ENCODE results near the gene STARD7. TPM values are rescaled to one million over a fixed set of nuclear protein-coding genes. Genes with fewer than 3 reads are reported as not detected.

Gene STARD7
- total and polyA plus RNA-seq, 9 of the 15 experiments (the other 6 are each of a cell fraction or from before 2014, with no cell fraction given): 90.9 to 196 (median 145) TPM

DNA sequence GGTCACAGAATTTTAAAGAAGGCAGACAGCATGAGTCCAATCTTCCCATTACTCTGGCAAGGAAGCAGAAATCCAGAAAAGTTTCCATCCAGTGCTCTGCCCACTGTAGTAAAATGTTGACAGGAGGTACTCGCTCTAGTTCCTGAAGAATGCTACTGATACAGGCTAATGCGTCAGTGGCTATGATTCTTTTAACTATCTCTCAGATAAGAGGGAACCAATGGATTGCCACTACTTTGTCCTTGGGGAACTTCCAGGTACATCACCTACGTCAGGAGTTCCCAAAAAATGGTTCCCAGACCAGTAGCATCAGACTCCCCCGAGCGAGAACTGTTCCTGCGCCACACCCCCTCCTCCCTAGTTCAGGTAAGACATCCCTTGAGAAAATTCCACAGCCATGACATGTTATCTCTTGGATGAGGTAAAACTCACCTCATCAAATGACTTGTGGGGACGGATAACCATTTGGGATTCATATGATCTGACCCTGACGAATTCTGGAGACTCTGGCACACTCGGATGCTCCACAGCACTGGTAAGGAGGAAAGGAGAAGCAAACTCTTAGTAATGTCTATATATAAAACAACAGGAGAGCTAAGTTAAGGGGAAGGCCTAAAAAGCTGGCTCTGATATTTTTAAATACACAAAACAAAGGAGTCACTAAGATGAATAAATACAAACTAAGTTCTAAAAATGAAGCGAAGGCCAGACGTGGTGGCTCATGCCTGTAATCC, 16.5 kb downstream of the STARD7 start:
- in situ Hi-C loops (cut with MboI): no loop called here
- POLR2A ChIA-PET: interaction anchor here (0.7 to 1.0 kb wide), 4 partner anchors 8 to 129 kb away, joined by 3 read pairs; no protein-coding TSS in a partner anchor
- CTCF ChIA-PET (ENCODE audit: low intra/inter-chr PET ratio): no interaction called here
- H3K4me2 ChIP-seq (ENCODE audit: insufficient read depth, low read length): no peak overlapping the region
- H3K36me3 ChIP-seq (ENCODE audit: control insufficient read depth, insufficient read depth, low read length): peaks cover 78% of the 10 kb centered on the region
- H2AFZ ChIP-seq (ENCODE audit: low read depth, low read length): no peak overlapping the region
- intact Hi-C loops (cut with micrococcal nuclease): no loop called here
- no peak overlapping the region for H3K27ac ChIP-seq (ENCODE audit: extremely low read depth, low read depth, low read length)
- H3K9ac ChIP-seq (ENCODE audit: insufficient read depth in 1 of 2, low read depth in 2 of 2, low read length in 2 of 2): no peak overlapping the region
- no peaks in the 10 kb centered on the region for H4K20me1 ChIP-seq (replicated peaks; ENCODE audit: control insufficient read depth, insufficient read depth, low read length)
- ATAC-seq (no peak), DNase-seq (ENCODE audit: extremely low read depth in 1 of 4, low spot score in 3 of 4) (no peak), FAIRE-seq (no peak)
- H3K9me3 ChIP-seq (replicated peaks; ENCODE audit: control insufficient read depth, insufficient read depth, low read depth, low read length): no peaks in the 10 kb centered on the region
- BruUV-seq (replicated peaks): no TSS peak
- no peaks in the 10 kb centered on the region for H3K9me1 ChIP-seq (ENCODE audit: control insufficient read depth, insufficient read depth, low read length)
- H3K79me2 ChIP-seq (ENCODE audit: control insufficient read depth, insufficient read depth, low read length): peaks cover 34% of the 10 kb centered on the region
- no peaks in the 10 kb centered on the region for H3K27me3 ChIP-seq (ENCODE audit: control insufficient read depth in 2 of 2, insufficient read depth in 2 of 2, low read length in 2 of 2)
- no peak overlapping the region for H3K4me3 ChIP-seq
- 91% methylated on average over 11 of the region's 11 CpGs for WGBS (ENCODE audit: insufficient coverage, low coverage, missing lambda C conversion rate)
- H3K4me1 ChIP-seq (replicated peaks in 1 of 2; ENCODE audit: control insufficient read depth in 2 of 2, insufficient read depth in 2 of 2, low read length in 2 of 2): peaks cover 0 to 9% of the 10 kb centered on the region in 2 experiments; a peak in 1 of 5 replicates
- TF ChIP-seq, protein P1, sequence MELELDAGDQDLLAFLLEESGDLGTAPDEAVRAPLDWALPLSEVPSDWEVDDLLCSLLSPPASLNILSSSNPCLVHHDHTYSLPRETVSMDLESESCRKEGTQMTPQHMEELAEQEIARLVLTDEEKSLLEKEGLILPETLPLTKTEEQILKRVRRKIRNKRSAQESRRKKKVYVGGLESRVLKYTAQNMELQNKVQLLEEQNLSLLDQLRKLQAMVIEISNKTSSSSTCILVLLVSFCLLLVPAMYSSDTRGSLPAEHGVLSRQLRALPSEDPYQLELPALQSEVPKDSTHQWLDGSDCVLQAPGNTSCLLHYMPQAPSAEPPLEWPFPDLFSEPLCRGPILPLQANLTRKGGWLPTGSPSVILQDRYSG (tag; conservative IDR thresholded peaks at IDR 0.05; ENCODE audit: low read depth): no peak
- TF ChIP-seq, protein P2, sequence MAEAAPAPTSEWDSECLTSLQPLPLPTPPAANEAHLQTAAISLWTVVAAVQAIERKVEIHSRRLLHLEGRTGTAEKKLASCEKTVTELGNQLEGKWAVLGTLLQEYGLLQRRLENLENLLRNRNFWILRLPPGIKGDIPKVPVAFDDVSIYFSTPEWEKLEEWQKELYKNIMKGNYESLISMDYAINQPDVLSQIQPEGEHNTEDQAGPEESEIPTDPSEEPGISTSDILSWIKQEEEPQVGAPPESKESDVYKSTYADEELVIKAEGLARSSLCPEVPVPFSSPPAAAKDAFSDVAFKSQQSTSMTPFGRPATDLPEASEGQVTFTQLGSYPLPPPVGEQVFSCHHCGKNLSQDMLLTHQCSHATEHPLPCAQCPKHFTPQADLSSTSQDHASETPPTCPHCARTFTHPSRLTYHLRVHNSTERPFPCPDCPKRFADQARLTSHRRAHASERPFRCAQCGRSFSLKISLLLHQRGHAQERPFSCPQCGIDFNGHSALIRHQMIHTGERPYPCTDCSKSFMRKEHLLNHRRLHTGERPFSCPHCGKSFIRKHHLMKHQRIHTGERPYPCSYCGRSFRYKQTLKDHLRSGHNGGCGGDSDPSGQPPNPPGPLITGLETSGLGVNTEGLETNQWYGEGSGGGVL (CRISPR knock-in tag; IDR thresholded peaks at IDR 0.05): no peak
- TF ChIP-seq, protein P3, sequence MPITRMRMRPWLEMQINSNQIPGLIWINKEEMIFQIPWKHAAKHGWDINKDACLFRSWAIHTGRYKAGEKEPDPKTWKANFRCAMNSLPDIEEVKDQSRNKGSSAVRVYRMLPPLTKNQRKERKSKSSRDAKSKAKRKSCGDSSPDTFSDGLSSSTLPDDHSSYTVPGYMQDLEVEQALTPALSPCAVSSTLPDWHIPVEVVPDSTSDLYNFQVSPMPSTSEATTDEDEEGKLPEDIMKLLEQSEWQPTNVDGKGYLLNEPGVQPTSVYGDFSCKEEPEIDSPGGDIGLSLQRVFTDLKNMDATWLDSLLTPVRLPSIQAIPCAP (CRISPR knock-in tag; IDR thresholded peaks at IDR 0.05; ENCODE audit: borderline replicate concordance): no peak
- no peak for TF ChIP-seq ZNF316 (IDR thresholded peaks at IDR 0.05)
- TF ChIP-seq PPARD (CRISPR knock-in tag; IDR thresholded peaks at IDR 0.05): no peak
- TF ChIP-seq PTRF (tag; IDR thresholded peaks at IDR 0.05): no peak
- TF ChIP-seq FOXJ2 (tag; IDR thresholded peaks at IDR 0.05): no peak
- no peak for TF ChIP-seq ZNF764 (CRISPR knock-in tag; IDR thresholded peaks at IDR 0.05; ENCODE audit: low read depth)
- no peak for TF ChIP-seq ZBED1 (IDR thresholded peaks at IDR 0.05)
- TF ChIP-seq HEY1 (CRISPR knock-in tag; IDR thresholded peaks at IDR 0.05; ENCODE audit: borderline replicate concordance): no peak
- no peak for TF ChIP-seq GABPA (tag; conservative IDR thresholded peaks at IDR 0.05; ENCODE audit: low read depth)
- TF ChIP-seq, protein P4, sequence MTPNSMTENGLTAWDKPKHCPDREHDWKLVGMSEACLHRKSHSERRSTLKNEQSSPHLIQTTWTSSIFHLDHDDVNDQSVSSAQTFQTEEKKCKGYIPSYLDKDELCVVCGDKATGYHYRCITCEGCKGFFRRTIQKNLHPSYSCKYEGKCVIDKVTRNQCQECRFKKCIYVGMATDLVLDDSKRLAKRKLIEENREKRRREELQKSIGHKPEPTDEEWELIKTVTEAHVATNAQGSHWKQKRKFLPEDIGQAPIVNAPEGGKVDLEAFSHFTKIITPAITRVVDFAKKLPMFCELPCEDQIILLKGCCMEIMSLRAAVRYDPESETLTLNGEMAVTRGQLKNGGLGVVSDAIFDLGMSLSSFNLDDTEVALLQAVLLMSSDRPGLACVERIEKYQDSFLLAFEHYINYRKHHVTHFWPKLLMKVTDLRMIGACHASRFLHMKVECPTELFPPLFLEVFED (CRISPR knock-in tag; conservative IDR thresholded peaks at IDR 0.05): no peak
- TF ChIP-seq RBM25 (IDR thresholded peaks at IDR 0.05; ENCODE audit: low read depth, low read length, severe bottlenecking): no peak
- TF ChIP-seq, protein P5, sequence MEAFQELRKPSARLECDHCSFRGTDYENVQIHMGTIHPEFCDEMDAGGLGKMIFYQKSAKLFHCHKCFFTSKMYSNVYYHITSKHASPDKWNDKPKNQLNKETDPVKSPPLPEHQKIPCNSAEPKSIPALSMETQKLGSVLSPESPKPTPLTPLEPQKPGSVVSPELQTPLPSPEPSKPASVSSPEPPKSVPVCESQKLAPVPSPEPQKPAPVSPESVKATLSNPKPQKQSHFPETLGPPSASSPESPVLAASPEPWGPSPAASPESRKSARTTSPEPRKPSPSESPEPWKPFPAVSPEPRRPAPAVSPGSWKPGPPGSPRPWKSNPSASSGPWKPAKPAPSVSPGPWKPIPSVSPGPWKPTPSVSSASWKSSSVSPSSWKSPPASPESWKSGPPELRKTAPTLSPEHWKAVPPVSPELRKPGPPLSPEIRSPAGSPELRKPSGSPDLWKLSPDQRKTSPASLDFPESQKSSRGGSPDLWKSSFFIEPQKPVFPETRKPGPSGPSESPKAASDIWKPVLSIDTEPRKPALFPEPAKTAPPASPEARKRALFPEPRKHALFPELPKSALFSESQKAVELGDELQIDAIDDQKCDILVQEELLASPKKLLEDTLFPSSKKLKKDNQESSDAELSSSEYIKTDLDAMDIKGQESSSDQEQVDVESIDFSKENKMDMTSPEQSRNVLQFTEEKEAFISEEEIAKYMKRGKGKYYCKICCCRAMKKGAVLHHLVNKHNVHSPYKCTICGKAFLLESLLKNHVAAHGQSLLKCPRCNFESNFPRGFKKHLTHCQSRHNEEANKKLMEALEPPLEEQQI (IDR thresholded peaks at IDR 0.05): no peak
- TF ChIP-seq KHSRP (IDR thresholded peaks at IDR 0.05): no peak

All from K562 (cell line).